Nephron (organoid): ENCODE results near the gene MYBPC3.

ENCODE experiments used
- H3K27ac Mint-ChIP-seq, 3 experiments: 2 replicates each; pipeline ENCODE4 v1.8.0; 2020; ENCODE audit warnings: mixed read lengths in 3 of 3, mild to moderate bottlenecking in 2 of 3, moderate library complexity in 1 of 3
- H3K27me3 Mint-ChIP-seq: 2 replicates; pipeline ENCODE4 v1.8.0; 2021; ENCODE audit warnings: low read depth, mild to moderate bottlenecking, moderate library complexity, mixed read lengths
- H3K36me3 Mint-ChIP-seq: 2 replicates; pipeline ENCODE4 v1.8.0; 2020; ENCODE audit warnings: low read depth, mixed read lengths
- H3K4me1 Mint-ChIP-seq: 2 replicates; pipeline ENCODE4 v1.8.0; 2020; ENCODE audit warnings: mixed read lengths
- H3K4me3 Mint-ChIP-seq, 3 experiments: 2 replicates each; pipeline ENCODE4 v1.8.0; 2020; ENCODE audit warnings: mild to moderate bottlenecking in 3 of 3, mixed read lengths in 3 of 3, moderate library complexity in 2 of 3
- H3K9me3 Mint-ChIP-seq: 2 replicates; pipeline ENCODE4 v1.8.0; 2020; ENCODE audit warnings: mixed read lengths
- TF ChIP-seq, protein P1 (sequence below), 3 experiments: fragments of 200-600 bp; sonication (generic); IDR thresholded peaks; one replicate each; pipeline ENCODE4 v1.5.0; 2021; ENCODE audit warnings: antibody characterized with exemption in 3 of 3; ENCODE audit not compliant: unreplicated experiment in 3 of 3

The MYBPC3 gene

GRCh38 chr11:47327949-47328348 is 24.6 kb downstream of the MYBPC3 start:
- no peaks in the 10 kb centered on the region for H3K27me3 Mint-ChIP-seq
- TF ChIP-seq, protein P1, sequence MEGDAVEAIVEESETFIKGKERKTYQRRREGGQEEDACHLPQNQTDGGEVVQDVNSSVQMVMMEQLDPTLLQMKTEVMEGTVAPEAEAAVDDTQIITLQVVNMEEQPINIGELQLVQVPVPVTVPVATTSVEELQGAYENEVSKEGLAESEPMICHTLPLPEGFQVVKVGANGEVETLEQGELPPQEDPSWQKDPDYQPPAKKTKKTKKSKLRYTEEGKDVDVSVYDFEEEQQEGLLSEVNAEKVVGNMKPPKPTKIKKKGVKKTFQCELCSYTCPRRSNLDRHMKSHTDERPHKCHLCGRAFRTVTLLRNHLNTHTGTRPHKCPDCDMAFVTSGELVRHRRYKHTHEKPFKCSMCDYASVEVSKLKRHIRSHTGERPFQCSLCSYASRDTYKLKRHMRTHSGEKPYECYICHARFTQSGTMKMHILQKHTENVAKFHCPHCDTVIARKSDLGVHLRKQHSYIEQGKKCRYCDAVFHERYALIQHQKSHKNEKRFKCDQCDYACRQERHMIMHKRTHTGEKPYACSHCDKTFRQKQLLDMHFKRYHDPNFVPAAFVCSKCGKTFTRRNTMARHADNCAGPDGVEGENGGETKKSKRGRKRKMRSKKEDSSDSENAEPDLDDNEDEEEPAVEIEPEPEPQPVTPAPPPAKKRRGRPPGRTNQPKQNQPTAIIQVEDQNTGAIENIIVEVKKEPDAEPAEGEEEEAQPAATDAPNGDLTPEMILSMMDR (IDR thresholded peaks at IDR 0.05; ENCODE audit: unreplicated experiment in 3 of 3): no peak
- no peak overlapping the region for H3K4me3 Mint-ChIP-seq
- H3K27ac Mint-ChIP-seq: no peak overlapping the region
- H3K4me1 Mint-ChIP-seq: no peaks in the 10 kb centered on the region
- no peaks in the 10 kb centered on the region for H3K9me3 Mint-ChIP-seq
- H3K36me3 Mint-ChIP-seq: peaks cover 33% of the 10 kb centered on the region

GRCh38 chr11:47327025-47327424 is 25.5 kb downstream of the MYBPC3 start:
- no peaks in the 10 kb centered on the region for H3K4me1 Mint-ChIP-seq
- TF ChIP-seq, protein P1 (IDR thresholded peaks at IDR 0.05; ENCODE audit: unreplicated experiment in 3 of 3): no peak
- no peak overlapping the region for H3K27ac Mint-ChIP-seq
- H3K27me3 Mint-ChIP-seq: no peaks in the 10 kb centered on the region
- no peak overlapping the region for H3K4me3 Mint-ChIP-seq
- H3K9me3 Mint-ChIP-seq: no peaks in the 10 kb centered on the region
- H3K36me3 Mint-ChIP-seq: peaks cover 35% of the 10 kb centered on the region

DNA sequence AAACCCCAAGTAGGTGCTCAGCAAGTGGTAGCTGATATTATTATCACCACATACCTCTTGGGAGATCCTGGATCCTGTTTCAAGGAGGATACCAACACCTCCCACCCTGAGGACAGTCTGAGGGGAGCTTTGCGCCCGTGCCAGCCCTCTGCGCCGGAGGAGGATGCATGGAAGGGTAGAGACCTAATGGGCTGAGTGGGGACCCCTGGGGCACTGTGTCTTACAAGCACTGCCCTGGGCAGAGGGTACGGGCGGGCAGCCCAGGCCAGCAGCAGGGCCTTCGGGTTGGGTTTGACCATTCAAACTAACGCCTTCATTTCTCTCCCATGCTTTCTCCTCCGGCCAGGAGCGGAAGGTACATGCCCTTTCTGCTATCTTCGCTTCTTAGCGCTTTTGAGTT is 26.3 kb downstream of the MYBPC3 start:
- H3K4me3 Mint-ChIP-seq: no peak overlapping the region
- TF ChIP-seq, protein P1 (IDR thresholded peaks at IDR 0.05; ENCODE audit: unreplicated experiment in 3 of 3): no peak
- H3K27ac Mint-ChIP-seq: no peak overlapping the region
- no peaks in the 10 kb centered on the region for H3K9me3 Mint-ChIP-seq
- peaks cover 43% of the 10 kb centered on the region for H3K36me3 Mint-ChIP-seq
- H3K27me3 Mint-ChIP-seq: no peaks in the 10 kb centered on the region
- H3K4me1 Mint-ChIP-seq: no peaks in the 10 kb centered on the region

DNA sequence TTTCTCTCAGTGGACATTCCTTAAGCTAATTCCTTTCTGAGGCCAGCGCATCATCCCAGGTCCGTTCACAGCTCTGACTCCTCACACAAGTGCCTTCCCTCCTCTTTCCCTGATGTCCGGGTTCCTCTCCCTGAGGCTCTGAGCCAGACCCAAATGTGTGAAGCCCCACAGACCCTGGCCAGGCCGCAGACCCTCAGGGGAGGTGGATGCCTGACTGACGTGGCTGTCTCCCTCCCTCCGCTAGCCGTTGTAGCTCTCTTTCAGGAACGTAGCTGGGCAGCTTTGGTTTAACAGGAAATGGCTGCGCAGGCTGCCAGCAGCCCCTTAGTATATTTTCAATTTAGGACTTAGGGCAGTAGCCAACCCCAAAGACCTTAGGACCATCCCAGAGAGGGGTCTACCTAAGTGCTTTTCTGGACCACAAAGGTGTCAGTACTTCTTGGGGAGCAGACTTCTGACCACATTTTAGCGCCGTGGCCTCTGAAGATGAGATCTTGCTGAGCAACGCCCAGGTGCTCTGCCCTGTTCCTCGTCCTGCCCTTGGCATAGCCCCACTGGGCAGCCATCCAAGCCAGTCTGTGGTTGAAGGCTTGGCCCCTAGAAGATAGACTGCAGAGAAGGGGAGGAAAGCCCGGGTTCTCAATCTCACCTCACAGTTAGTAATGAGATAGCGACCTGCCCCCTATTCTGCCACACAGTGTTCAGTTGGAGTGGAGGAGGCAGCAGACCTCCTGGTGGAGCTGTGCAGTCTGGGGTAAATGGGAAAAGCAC is 27.0 kb downstream of the MYBPC3 start:
- Mint-ChIP-seq H3K9me3 (no peaks in the 10 kb centered on the region), H3K36me3 (peaks cover 44% of the 10 kb centered on the region), H3K27ac (no peak overlapping the region), H3K4me3 (no peak overlapping the region), H3K4me1 (no peaks in the 10 kb centered on the region), H3K27me3 (no peaks in the 10 kb centered on the region)
- TF ChIP-seq, protein P1 (IDR thresholded peaks at IDR 0.05; ENCODE audit: unreplicated experiment in 3 of 3): no peak

DNA sequence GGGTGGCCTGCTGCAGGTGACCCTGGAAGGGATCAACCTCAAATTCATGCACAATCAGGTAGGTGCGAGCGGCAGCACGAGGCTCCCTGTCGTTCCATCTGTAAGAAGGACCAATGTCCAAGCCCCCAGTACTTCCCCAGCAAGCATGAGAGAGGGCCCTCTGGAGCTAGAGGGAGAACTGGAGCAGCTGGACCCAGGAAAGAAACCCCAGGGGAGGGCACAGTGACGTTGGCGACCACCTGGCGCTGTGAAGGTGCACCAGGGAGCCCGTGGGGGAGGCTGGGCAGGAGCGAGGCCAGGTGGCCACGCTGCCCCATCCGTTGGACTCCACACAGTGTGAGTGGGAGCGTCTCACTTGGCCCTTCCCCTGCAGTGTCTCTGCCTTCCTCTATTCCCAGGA is 28.0 kb downstream of the MYBPC3 start:
- H3K27me3 Mint-ChIP-seq: no peaks in the 10 kb centered on the region
- H3K4me1 Mint-ChIP-seq: no peaks in the 10 kb centered on the region
- H3K36me3 Mint-ChIP-seq: peaks cover 44% of the 10 kb centered on the region
- H3K9me3 Mint-ChIP-seq: no peaks in the 10 kb centered on the region
- H3K27ac Mint-ChIP-seq: no peak overlapping the region
- H3K4me3 Mint-ChIP-seq: no peak overlapping the region
- TF ChIP-seq, protein P1 (IDR thresholded peaks at IDR 0.05; ENCODE audit: unreplicated experiment in 3 of 3): no peak

- Mint-ChIP-seq H3K27ac (no peak overlapping the region), H3K4me3 (no peak overlapping the region), H3K4me1 (no peaks in the 10 kb centered on the region), H3K9me3 (no peaks in the 10 kb centered on the region), H3K27me3 (no peaks in the 10 kb centered on the region), H3K36me3 (peaks cover 42% of the 10 kb centered on the region)
- TF ChIP-seq, protein P1 (IDR thresholded peaks at IDR 0.05; ENCODE audit: unreplicated experiment in 3 of 3): no peak
These were observed 34.3 kb downstream of the MYBPC3 start for GRCh38 chr11:47318166-47318565.
